K562 (cell line): ENCODE measurements around the gene LMLN. TPM values are rescaled to one million over a fixed set of nuclear protein-coding genes. Genes with fewer than 3 reads are reported as not detected.
A peak's percentile ranks its signal among the peaks of the same experiment; 100 is the strongest.

Experiments
- ATAC-seq: fragments of 200-7000 bp; cut with Tn5 transposase; 3 replicates; pipeline ENCODE4 v1.9.1; 2020; ENCODE audit warnings: moderate library complexity
- BruUV-seq: library from RNA; stranded (reverse); fragments of 400-500 nt; replicated peaks from 2 replicates; lab custom pipeline; 2021; lab: Mats Ljungman, UMichigan
- CTCF ChIA-PET: fragments of 300-600 bp; formaldehyde crosslinking; extraction: SDS; loops from one replicate; lab custom pipeline; 2021; ENCODE audit warnings: low intra/inter-chr PET ratio; lab: Yijun Ruan, JAX
- POLR2A ChIA-PET: fragments of 300-600, 350-650 bp; sonication (Branson Sonifier 250); formaldehyde crosslinking; extraction: SDS; loops from one replicate; lab custom pipeline; 2021; ENCODE audit warnings: antibody characterized with exemption, inconsistent platforms; lab: Yijun Ruan, JAX
- DNase-seq, 4 experiments: peaks; one replicate each; pipeline versions ENCODE4 v3.0.0 to v3.0.0-alpha.2; 2011 to 2018; ENCODE audit warnings: low spot score in 3 of 4, mixed read lengths in 3 of 4; ENCODE audit errors: extremely low read depth in 1 of 4
- FAIRE-seq: peaks from 2 replicates; lab custom pipeline; 2011; peaks lifted over from hg19 to GRCh38; lab: Jason Lieb, UNC
- H2AFZ ChIP-seq: 2 replicates; pipeline ENCODE4 v1.6.0; 2011; ENCODE audit warnings: low read depth, low read length, control low read depth, inconsistent platforms
- H3K27ac ChIP-seq: fragments of 200-600 bp; 3 replicates; pipeline ENCODE4 v1.8.0; 2011; ENCODE audit warnings: low read depth, mild to moderate bottlenecking, control low read depth, inconsistent platforms, low read length, moderate library complexity, mixed read lengths; ENCODE audit errors: extremely low read depth
- H3K27me3 ChIP-seq, 2 experiments: fragments of 300-600 bp in 1 of 2; 2 replicates in 1 of 2; 3 replicates in 1 of 2; pipeline versions ENCODE4 v1.6.0 to v1.8.0; 2011; ENCODE audit warnings: inconsistent platforms in 2 of 2, low read length in 2 of 2, mild to moderate bottlenecking in 1 of 2, mixed read lengths in 1 of 2, moderate library complexity in 1 of 2; ENCODE audit not compliant: control insufficient read depth in 2 of 2, insufficient read depth in 2 of 2
- H3K36me3 ChIP-seq: fragments of 300-600 bp; 3 replicates; pipeline ENCODE4 v1.8.0; 2011; ENCODE audit warnings: mild to moderate bottlenecking, low read length, inconsistent platforms; ENCODE audit not compliant: control insufficient read depth, insufficient read depth
- H3K4me1 ChIP-seq, 2 experiments: fragments of 200-600 bp in 1 of 2; replicated peaks in 1 of 2; 2 replicates in 1 of 2; 3 replicates in 1 of 2; pipeline versions ENCODE4 v1.5.1 to v1.8.0; 2011; ENCODE audit warnings: inconsistent platforms in 2 of 2, low read length in 2 of 2, mild to moderate bottlenecking in 1 of 2, mixed read lengths in 1 of 2, moderate library complexity in 1 of 2; ENCODE audit not compliant: control insufficient read depth in 2 of 2, insufficient read depth in 2 of 2
- H3K4me2 ChIP-seq: 2 replicates; pipeline ENCODE4 v1.6.1; 2011; ENCODE audit warnings: low read length, control low read depth, inconsistent platforms, mixed read lengths; ENCODE audit not compliant: insufficient read depth
- H3K4me3 ChIP-seq: fragments of 200-600 bp; sonication (generic), shearing (Covaris generic); 2 replicates; pipeline ENCODE4 v1.5.1; 2016; ENCODE audit warnings: control low read depth, inconsistent platforms
- H3K79me2 ChIP-seq: fragments of 200-600 bp; 3 replicates; pipeline ENCODE4 v1.8.0; 2011; ENCODE audit warnings: low read length, inconsistent platforms; ENCODE audit not compliant: control insufficient read depth, insufficient read depth
- H3K9ac ChIP-seq, 2 experiments: 2 replicates each; pipeline versions ENCODE4 v1.6.0 to v1.6.1; 2011; ENCODE audit warnings: low read depth in 2 of 2, low read length in 2 of 2, control low read depth in 1 of 2, inconsistent platforms in 1 of 2, mild to moderate bottlenecking in 1 of 2, mixed read lengths in 1 of 2; ENCODE audit not compliant: insufficient read depth in 1 of 2
- H3K9me1 ChIP-seq: one replicate; pipeline ENCODE4 v1.6.0; 2011; ENCODE audit warnings: inconsistent platforms, mild to moderate bottlenecking, low read length, moderate library complexity; ENCODE audit not compliant: control insufficient read depth, insufficient read depth
- H3K9me3 ChIP-seq: replicated peaks from 2 replicates; pipeline ENCODE4 v1.5.1; 2011; ENCODE audit warnings: low read depth, low read length, inconsistent platforms; ENCODE audit not compliant: control insufficient read depth, insufficient read depth
- H4K20me1 ChIP-seq: replicated peaks from 2 replicates; pipeline ENCODE4 v1.6.1; 2011; ENCODE audit warnings: low read length, inconsistent platforms, mixed read lengths; ENCODE audit not compliant: control insufficient read depth, insufficient read depth
- ARNT ChIP-seq, 2 experiments: fragments of 450-650 bp; IDR thresholded peaks; 2 replicates each; pipeline ENCODE4 v1.6.1; 2016; ENCODE audit warnings: mild to moderate bottlenecking in 1 of 2
- ATF1 ChIP-seq, 2 experiments: fragments of 450-650 bp in 1 of 2; IDR thresholded peaks; 2 replicates each; pipeline ENCODE4 v1.6.1; 2016; ENCODE audit warnings: missing compliant biosample characterization in 1 of 2, missing genetic modification characterization in 1 of 2
- ATF7 ChIP-seq: fragments of 450-650 bp; IDR thresholded peaks from 2 replicates; pipeline ENCODE4 v1.7.1; 2014; ENCODE audit warnings: mild to moderate bottlenecking, moderate library complexity
- CREM ChIP-seq: IDR thresholded peaks from 2 replicates; pipeline ENCODE4 v1.6.1; 2014; ENCODE audit warnings: antibody characterized with exemption, low read depth
- CTBP1 ChIP-seq: fragments of 450-650 bp; IDR thresholded peaks from 2 replicates; pipeline ENCODE4 v1.6.1; 2016; ENCODE audit warnings: borderline replicate concordance
- ETV5 ChIP-seq: sonication (generic); formaldehyde crosslinking; IDR thresholded peaks from 2 replicates; pipeline ENCODE4 v1.4.0; 2020; ENCODE audit warnings: low read depth, mild to moderate bottlenecking, missing genetic modification reagents
- ETV6 ChIP-seq, 3 experiments: fragments of 150-350 bp in 1 of 3; sonication (generic) in 1 of 3; formaldehyde crosslinking in 1 of 3; IDR thresholded peaks; 2 replicates each; pipeline versions ENCODE4 v1.6.1 to v1.8.0; 2014 to 2022; ENCODE audit warnings: borderline replicate concordance in 2 of 3, low read depth in 2 of 3, antibody characterized with exemption in 1 of 3, low read length in 1 of 3, mild to moderate bottlenecking in 1 of 3, missing genetic modification reagents in 1 of 3
- LEF1 ChIP-seq: fragments of 450-650 bp; IDR thresholded peaks from 2 replicates; pipeline ENCODE4 v1.6.1; 2016; ENCODE audit warnings: mild to moderate bottlenecking
- NFE2 ChIP-seq: IDR thresholded peaks from 2 replicates; pipeline ENCODE4 v1.6.1; 2014; ENCODE audit warnings: antibody characterized with exemption, low read depth
- SPI1 ChIP-seq: IDR thresholded peaks from 2 replicates; pipeline ENCODE4 v1.6.1; 2011; ENCODE audit warnings: low read depth, low read length, control low read depth, borderline replicate concordance
- TBP ChIP-seq: optimal IDR thresholded peaks from 2 replicates; pipeline ENCODE3; 2011; ENCODE audit warnings: low read depth, low read length, improper control_type of control experiment
- ZBTB11 ChIP-seq, 3 experiments: fragments of 200-800 bp in 1 of 3; fragments of 250-450 bp in 1 of 3; fragments of 450-650 bp in 1 of 3; sonication (Bioruptor Pico) in 1 of 3; sonication (Bioruptor generic) in 1 of 3; formaldehyde crosslinking in 1 of 3; IDR thresholded peaks; 2 replicates each; pipeline versions ENCODE4 v1.6.1 to v1.8.0; 2016 to 2022; ENCODE audit warnings: mild to moderate bottlenecking in 2 of 3, missing genetic modification characterization in 2 of 3, missing compliant biosample characterization in 1 of 3, moderate library complexity in 1 of 3
- ZNF263 ChIP-seq: sonication (generic); formaldehyde crosslinking; IDR thresholded peaks from 2 replicates; pipeline ENCODE4 v1.8.0; 2022; ENCODE audit warnings: mild to moderate bottlenecking, missing genetic modification reagents, borderline replicate concordance
- ZNF592 ChIP-seq: fragments of 450-650 bp; IDR thresholded peaks from 2 replicates; pipeline ENCODE4 v1.6.1; 2017; ENCODE audit warnings: antibody characterized with exemption, mild to moderate bottlenecking
- WGBS: fragments of 100-300 bp; shearing (Covaris generic); methylation state at CpG from one replicate; pipeline ENCODE4 v1.1.6; 2016; ENCODE audit warnings: low coverage, mixed read lengths; ENCODE audit not compliant: insufficient coverage; ENCODE audit errors: missing lambda C conversion rate; 5-methylcytosine and 5-hydroxymethylcytosine counted together
- in situ Hi-C: fragments of 300-500 bp; cut with MboI; formaldehyde crosslinking; loops from 4 replicates; pipeline ENCODE4 v1.15.0; 2018; ENCODE audit warnings: inconsistent platforms, mixed read lengths
- intact Hi-C: fragments of 100-400 bp; cut with micrococcal nuclease; formaldehyde crosslinking; loops from 2 replicates; pipeline ENCODE4 v1.14.2; 2022
- polyA plus RNA-seq, 8 experiments: library from polyadenylated mRNA; depleted of rRNA in 4 of 8; stranded (reverse) in 5 of 8; unstranded in 3 of 8; fragments of >200 nt; fragmentation: Nextera tagmentation in 2 of 8; fragmentation: Illumina TruSeq in 1 of 8; extraction: Ambion mirVana in 2 of 8; extraction: Trizol in 1 of 8; gene quantifications; 2 replicates each; pipeline versions ENCODE4 v1.2.1 to v1.2.3, GENCODE V29; 2011 to 2014; ENCODE audit warnings: inconsistent platforms in 1 of 8, missing spikeins in 1 of 8
- total RNA-seq, 7 experiments: library from RNA; depleted of rRNA in 6 of 7; stranded (reverse); fragments of >200 nt in 6 of 7; fragmentation: Illumina TruSeq in 2 of 7; extraction: Trizol in 2 of 7; gene quantifications; 2 replicates each; pipeline versions ENCODE4 v1.2.1 to v1.2.3, GENCODE V29; 2011 to 2021; ENCODE audit warnings: low replicate concordance in 1 of 7

Gene LMLN
- total and polyA plus RNA-seq, 9 of the 15 experiments (the other 6 are each of a cell fraction or from before 2014, with no cell fraction given) = 2.2 to 15.9 (median 6.9) TPM

GRCh38 chr3:198030125-198030524, 70.1 kb downstream of the LMLN start:
- FAIRE-seq (no peak), ATAC-seq (peak; percentile 43), DNase-seq (peak in 3 of 4 experiments; percentile 23 to 52 (median 37))
- peaks cover 18% of the 10 kb centered on the region for H3K36me3 ChIP-seq
- H3K27me3 ChIP-seq = no peaks in the 10 kb centered on the region
- intact Hi-C loops (no loop called here), in situ Hi-C loops (no loop called here)
- no peaks in the 10 kb centered on the region for H4K20me1 ChIP-seq
- H3K4me1 ChIP-seq = peaks cover 22 to 58% of the 10 kb centered on the region in 2 experiments
- whole genome bisulfite sequencing = 17% methylated on average over 8 of the region's 8 CpGs
- H3K4me2 ChIP-seq = peak overlapping the region; percentile 32
- CTCF ChIA-PET = no interaction called here
- H3K9me3 ChIP-seq = no peaks in the 10 kb centered on the region
- H2AFZ ChIP-seq = peak overlapping the region; percentile 47
- H3K9ac ChIP-seq = peak overlapping the region in 1 of 2 experiments; percentile 28; a peak in 1 of 4 replicates
- no peaks in the 10 kb centered on the region for H3K9me1 ChIP-seq
- no peak overlapping the region for H3K4me3 ChIP-seq
- H3K79me2 ChIP-seq = no peaks in the 10 kb centered on the region
- POLR2A ChIA-PET = interaction anchor here (0.7 to 1.3 kb wide), 2 partner anchors 10 to 79 kb away, joined by 3 to 7 read pairs; no protein-coding TSS in a partner anchor
- BruUV-seq = no TSS peak
- peak overlapping the region; percentile 72 for H3K27ac ChIP-seq
- peak; percentile 41 for TF ChIP-seq TBP
- TF ChIP-seq NFE2 = peak; percentile 37; the same call in 1 of the 2 replicates
- no peak for TF ChIP-seq ATF1 (CRISPR knock-in tag; IDR thresholded peaks at IDR 0.05)
- TF ChIP-seq ATF1 (tag; IDR thresholded peaks at IDR 0.05) = 0 out of 2 replicates have a peak, but pooled peaks have one; percentile 20
- TF ChIP-seq ZBTB11 (CRISPR knock-in tag; IDR thresholded peaks at IDR 0.05) = peak in 1 of 3 experiments; percentile 62; a peak in 2 of 6 replicates
- TF ChIP-seq CREM = peak; percentile 68
- TF ChIP-seq CTBP1 = peak; percentile 22; the same call in 1 of the 2 replicates
- no peak for TF ChIP-seq ZNF263 (CRISPR knock-in tag)
- 0 out of 4 replicates have a peak, but pooled peaks of 1 of the 2 experiments have one; percentile 26 for TF ChIP-seq ETV6 (IDR thresholded peaks at IDR 0.05; ENCODE audit: borderline replicate concordance in 1 of 2, low read depth in 2 of 2, low read length in 1 of 2)
- no peak for TF ChIP-seq ETV6 (CRISPR knock-in tag; IDR thresholded peaks at IDR 0.05; ENCODE audit: borderline replicate concordance)
- TF ChIP-seq ZNF592 = peak; percentile 82
- 0 out of 4 replicates have a peak, but pooled peaks of 1 of the 2 experiments have one; percentile 37 for TF ChIP-seq ARNT (IDR thresholded peaks at IDR 0.05)
- TF ChIP-seq ETV5 (CRISPR knock-in tag) = no peak
- TF ChIP-seq SPI1 = peak; percentile 99
- peak; percentile 16; the same call in 1 of the 2 replicates for TF ChIP-seq ATF7
- TF ChIP-seq LEF1 = 0 out of 2 replicates have a peak, but pooled peaks have one; percentile 15
